Measurements from ENCODE around the gene ME2.
A peak's percentile ranks its signal among the peaks of the same experiment; 100 is the strongest.
"Not testable (repeated sequence)": the region's sequence is repeated elsewhere in the genome, so short reads cannot be mapped to it uniquely, and the experiment has no call there.

ME2 gene

GRCh38 chr18:50928551-50928950, 49.6 kb downstream of the ME2 start:
- no peak for DNase-seq

- DNase-seq: no peak
Measured at GRCh38 chr18:50933684-50934083, 54.8 kb downstream of the ME2 start.

- no peak for DNase-seq
Measured at GRCh38 chr18:50934545-50935211, 55.8 kb downstream of the ME2 start.

GRCh38 chr18:50935493-50936191, 56.7 kb downstream of the ME2 start:
- DNase-seq: no peak

GRCh38 chr18:50937183-50937582, 58.3 kb downstream of the ME2 start:
- DNase-seq: no peak

- DNase-seq: no peak
Measured at GRCh38 chr18:50938912-50939311, 60.0 kb downstream of the ME2 start.

- DNase-seq: no peak
Measured at GRCh38 chr18:50944245-50944932, 65.5 kb downstream of the ME2 start.

GRCh38 chr18:50945918-50946317, 67.0 kb downstream of the ME2 start:
- DNase-seq: not testable (repeated sequence)

GRCh38 chr18:50947899-50948298, 69.0 kb downstream of the ME2 start:
- no peak for DNase-seq

- no peak for DNase-seq
Measured at GRCh38 chr18:50949185-50949584, 70.3 kb downstream of the ME2 start.

GRCh38 chr18:50950626-50951025, 71.7 kb downstream of the ME2 start:
- DNase-seq: no peak

- no peak for DNase-seq
Measured at GRCh38 chr18:50953822-50954221, 74.9 kb downstream of the ME2 start.

GRCh38 chr18:50955253-50955652, 76.3 kb downstream of the ME2 start:
- DNase-seq: no peak

- no peak for DNase-seq
Measured at GRCh38 chr18:50956116-50956515, 77.2 kb downstream of the ME2 start.

- no peak for DNase-seq
Measured at GRCh38 chr18:50961974-50962373, 83.1 kb downstream of the ME2 start.

GRCh38 chr18:50967714-50968661, 89.1 kb downstream of the ME2 start, which contains the start of gene ELAC1:
Gene ELAC1, plus strand, starts transcription at chr18:50968040. Its CDS starts 6,365 bp downstream, at chr18:50974405.
- peak; percentile 61 for DNase-seq

- no peak for DNase-seq
Measured at GRCh38 chr18:50969448-50969847, 90.5 kb downstream of the ME2 start.

GRCh38 chr18:50970006-50970405, 91.1 kb downstream of the ME2 start:
- DNase-seq: no peak

- not testable (repeated sequence) for DNase-seq
Measured at GRCh38 chr18:50972404-50972803, 93.5 kb downstream of the ME2 start.

GRCh38 chr18:50973367-50974126, 94.6 kb downstream of the ME2 start:
- no peak for DNase-seq

- no peak for DNase-seq
Measured at GRCh38 chr18:50977037-50977760, 98.3 kb downstream of the ME2 start.

Data from activated CD8-positive, alpha-beta memory T cell treated with anti-CD3 and anti-CD28 coated beads, Interleukin-2, amount 50 U/mL, for 4 hours (primary cell).